HG03039 (cell line): Measurements from ENCODE around the gene KMT5C.

Source experiments
- ATAC-seq: cut with Tn5 transposase; IDR thresholded peaks from one replicate; pipeline ENCODE4 v1.9.1; 2021; ENCODE audit warnings: mild to moderate bottlenecking, moderate library complexity; ENCODE audit not compliant: unreplicated experiment

The KMT5C gene

GRCh38 chr19:55365245-55365644 lies 25.6 kb downstream of the KMT5C start:
- ATAC-seq = no peak

GRCh38 chr19:55365964-55366363 lies 26.3 kb downstream of the KMT5C start:
- ATAC-seq = no peak

- ATAC-seq = no peak
These were observed 27.1 kb downstream of the KMT5C start for GRCh38 chr19:55366790-55367189.

GRCh38 chr19:55368106-55368505 lies 28.4 kb downstream of the KMT5C start:
- no peak for ATAC-seq

- ATAC-seq = no peak
These were observed 29.3 kb downstream of the KMT5C start for GRCh38 chr19:55368701-55369563.

GRCh38 chr19:55369653-55370304 lies 30.1 kb downstream of the KMT5C start:
- no peak for ATAC-seq

GRCh38 chr19:55370305-55370988 lies 30.8 kb downstream of the KMT5C start, which contains the start of gene IL11:
Gene IL11 (minus strand): TSS chr19:55370463. CDS start chr19:55370310, 153 bp downstream.
- no peak for ATAC-seq

- ATAC-seq = no peak
These were observed 32.8 kb downstream of the KMT5C start for GRCh38 chr19:55372316-55373081.

GRCh38 chr19:55373306-55373992 lies 33.8 kb downstream of the KMT5C start:
- ATAC-seq = no peak

- ATAC-seq = no peak
These were observed 34.5 kb downstream of the KMT5C start for GRCh38 chr19:55373993-55374757.

GRCh38 chr19:55376241-55376933 lies 36.7 kb downstream of the KMT5C start, which contains the start of gene TMEM190:
Gene TMEM190 (plus strand): TSS chr19:55376826. CDS start chr19:55376854, 28 bp downstream.
- ATAC-seq = no peak

- no peak for ATAC-seq
These were observed 37.9 kb downstream of the KMT5C start for GRCh38 chr19:55377356-55378131.

GRCh38 chr19:55379174-55379573 lies 39.5 kb downstream of the KMT5C start:
- no peak for ATAC-seq

GRCh38 chr19:55382013-55382412 lies 42.3 kb downstream of the KMT5C start:
- no peak for ATAC-seq

GRCh38 chr19:55382522-55383054 lies 42.9 kb downstream of the KMT5C start:
- no peak for ATAC-seq

GRCh38 chr19:55383279-55384130 lies 43.8 kb downstream of the KMT5C start:
- ATAC-seq = no peak
